Measurements from ENCODE around the gene PADI1.
"Not testable (repeated sequence)": the region's sequence is repeated elsewhere in the genome, so short reads cannot be mapped to it uniquely, and the experiment has no call there.

PADI1 gene

GRCh38 chr1:17218939-17219338 lies 14.0 kb downstream of the PADI1 start:
- DNase-seq: no peak

GRCh38 chr1:17220287-17220686 lies 15.4 kb downstream of the PADI1 start:
- DNase-seq: no peak

- DNase-seq: no peak
Observed at GRCh38 chr1:17222557-17222956, 17.6 kb downstream of the PADI1 start.

GRCh38 chr1:17224434-17224833 lies 19.5 kb downstream of the PADI1 start:
- no peak for DNase-seq

- DNase-seq: no peak
Observed at GRCh38 chr1:17225140-17225539, 20.2 kb downstream of the PADI1 start.

- no peak for DNase-seq
Observed at GRCh38 chr1:17227358-17227915, 22.5 kb downstream of the PADI1 start.

GRCh38 chr1:17228619-17229018 lies 23.7 kb downstream of the PADI1 start:
- no peak for DNase-seq

- DNase-seq: no peak
Observed at GRCh38 chr1:17229379-17229778, 24.5 kb downstream of the PADI1 start.

- DNase-seq: no peak
Observed at GRCh38 chr1:17230106-17230505, 25.2 kb downstream of the PADI1 start.

- DNase-seq: no peak
Observed at GRCh38 chr1:17230671-17231310, 25.9 kb downstream of the PADI1 start.

- DNase-seq: no peak
Observed at GRCh38 chr1:17232759-17233661, 28.1 kb downstream of the PADI1 start.

GRCh38 chr1:17233675-17234320 lies 28.9 kb downstream of the PADI1 start:
- peak in 1 of 2 experiments; percentile 39 for DNase-seq

GRCh38 chr1:17234405-17234804 lies 29.5 kb downstream of the PADI1 start:
- no peak for DNase-seq

- no peak for DNase-seq
Observed at GRCh38 chr1:17235135-17235885, 30.4 kb downstream of the PADI1 start.

GRCh38 chr1:17236779-17237560 lies 32.0 kb downstream of the PADI1 start:
- peak; percentile 86 to 89 for DNase-seq

GRCh38 chr1:17237561-17237903 lies 32.6 kb downstream of the PADI1 start:
- DNase-seq: no peak

- peak; percentile 56 to 74 for DNase-seq
Observed at GRCh38 chr1:17239420-17239819, 34.5 kb downstream of the PADI1 start.

GRCh38 chr1:17241011-17241779 lies 36.3 kb downstream of the PADI1 start:
- DNase-seq: not testable (repeated sequence)

GRCh38 chr1:17241780-17242074 lies 36.8 kb downstream of the PADI1 start:
- DNase-seq: not testable (repeated sequence)

- no peak for DNase-seq
Observed at GRCh38 chr1:17243274-17243673, 38.3 kb downstream of the PADI1 start.

Data from NCI-H2081 (cell line).